ENCODE results near the gene ATP6V1C2.

- TF ChIP-seq EZH2 (IDR thresholded peaks at IDR 0.05; ENCODE audit: low read depth, unreplicated experiment) (no peak), ETS1 (IDR thresholded peaks at IDR 0.05) (no peak), CTCF (conservative IDR thresholded peaks at IDR 0.05; ENCODE audit: low read depth in 2 of 2) (peak; percentile 72 to 75), NANOG (IDR thresholded peaks at IDR 0.05; ENCODE audit: borderline replicate concordance) (no peak), POLR2AphosphoS5 (IDR thresholded peaks at IDR 0.05; ENCODE audit: low read depth) (no peak), REST (IDR thresholded peaks at IDR 0.05; ENCODE audit: unreplicated experiment) (no peak), CREB1 (CRISPR knock-in tag; IDR thresholded peaks at IDR 0.05; ENCODE audit: low read depth) (no peak), EZH2phosphoT487 (IDR thresholded peaks at IDR 0.05; ENCODE audit: unreplicated experiment) (no peak), ZNF114 (CRISPR knock-in tag; IDR thresholded peaks at IDR 0.05) (no peak), STAT1 (IDR thresholded peaks at IDR 0.05; ENCODE audit: unreplicated experiment) (no peak), JUNB (IDR thresholded peaks at IDR 0.05; ENCODE audit: unreplicated experiment) (no peak), ZNF331 (CRISPR knock-in tag; IDR thresholded peaks at IDR 0.05; ENCODE audit: low read depth) (no peak)
- TF ChIP-seq, protein P1, sequence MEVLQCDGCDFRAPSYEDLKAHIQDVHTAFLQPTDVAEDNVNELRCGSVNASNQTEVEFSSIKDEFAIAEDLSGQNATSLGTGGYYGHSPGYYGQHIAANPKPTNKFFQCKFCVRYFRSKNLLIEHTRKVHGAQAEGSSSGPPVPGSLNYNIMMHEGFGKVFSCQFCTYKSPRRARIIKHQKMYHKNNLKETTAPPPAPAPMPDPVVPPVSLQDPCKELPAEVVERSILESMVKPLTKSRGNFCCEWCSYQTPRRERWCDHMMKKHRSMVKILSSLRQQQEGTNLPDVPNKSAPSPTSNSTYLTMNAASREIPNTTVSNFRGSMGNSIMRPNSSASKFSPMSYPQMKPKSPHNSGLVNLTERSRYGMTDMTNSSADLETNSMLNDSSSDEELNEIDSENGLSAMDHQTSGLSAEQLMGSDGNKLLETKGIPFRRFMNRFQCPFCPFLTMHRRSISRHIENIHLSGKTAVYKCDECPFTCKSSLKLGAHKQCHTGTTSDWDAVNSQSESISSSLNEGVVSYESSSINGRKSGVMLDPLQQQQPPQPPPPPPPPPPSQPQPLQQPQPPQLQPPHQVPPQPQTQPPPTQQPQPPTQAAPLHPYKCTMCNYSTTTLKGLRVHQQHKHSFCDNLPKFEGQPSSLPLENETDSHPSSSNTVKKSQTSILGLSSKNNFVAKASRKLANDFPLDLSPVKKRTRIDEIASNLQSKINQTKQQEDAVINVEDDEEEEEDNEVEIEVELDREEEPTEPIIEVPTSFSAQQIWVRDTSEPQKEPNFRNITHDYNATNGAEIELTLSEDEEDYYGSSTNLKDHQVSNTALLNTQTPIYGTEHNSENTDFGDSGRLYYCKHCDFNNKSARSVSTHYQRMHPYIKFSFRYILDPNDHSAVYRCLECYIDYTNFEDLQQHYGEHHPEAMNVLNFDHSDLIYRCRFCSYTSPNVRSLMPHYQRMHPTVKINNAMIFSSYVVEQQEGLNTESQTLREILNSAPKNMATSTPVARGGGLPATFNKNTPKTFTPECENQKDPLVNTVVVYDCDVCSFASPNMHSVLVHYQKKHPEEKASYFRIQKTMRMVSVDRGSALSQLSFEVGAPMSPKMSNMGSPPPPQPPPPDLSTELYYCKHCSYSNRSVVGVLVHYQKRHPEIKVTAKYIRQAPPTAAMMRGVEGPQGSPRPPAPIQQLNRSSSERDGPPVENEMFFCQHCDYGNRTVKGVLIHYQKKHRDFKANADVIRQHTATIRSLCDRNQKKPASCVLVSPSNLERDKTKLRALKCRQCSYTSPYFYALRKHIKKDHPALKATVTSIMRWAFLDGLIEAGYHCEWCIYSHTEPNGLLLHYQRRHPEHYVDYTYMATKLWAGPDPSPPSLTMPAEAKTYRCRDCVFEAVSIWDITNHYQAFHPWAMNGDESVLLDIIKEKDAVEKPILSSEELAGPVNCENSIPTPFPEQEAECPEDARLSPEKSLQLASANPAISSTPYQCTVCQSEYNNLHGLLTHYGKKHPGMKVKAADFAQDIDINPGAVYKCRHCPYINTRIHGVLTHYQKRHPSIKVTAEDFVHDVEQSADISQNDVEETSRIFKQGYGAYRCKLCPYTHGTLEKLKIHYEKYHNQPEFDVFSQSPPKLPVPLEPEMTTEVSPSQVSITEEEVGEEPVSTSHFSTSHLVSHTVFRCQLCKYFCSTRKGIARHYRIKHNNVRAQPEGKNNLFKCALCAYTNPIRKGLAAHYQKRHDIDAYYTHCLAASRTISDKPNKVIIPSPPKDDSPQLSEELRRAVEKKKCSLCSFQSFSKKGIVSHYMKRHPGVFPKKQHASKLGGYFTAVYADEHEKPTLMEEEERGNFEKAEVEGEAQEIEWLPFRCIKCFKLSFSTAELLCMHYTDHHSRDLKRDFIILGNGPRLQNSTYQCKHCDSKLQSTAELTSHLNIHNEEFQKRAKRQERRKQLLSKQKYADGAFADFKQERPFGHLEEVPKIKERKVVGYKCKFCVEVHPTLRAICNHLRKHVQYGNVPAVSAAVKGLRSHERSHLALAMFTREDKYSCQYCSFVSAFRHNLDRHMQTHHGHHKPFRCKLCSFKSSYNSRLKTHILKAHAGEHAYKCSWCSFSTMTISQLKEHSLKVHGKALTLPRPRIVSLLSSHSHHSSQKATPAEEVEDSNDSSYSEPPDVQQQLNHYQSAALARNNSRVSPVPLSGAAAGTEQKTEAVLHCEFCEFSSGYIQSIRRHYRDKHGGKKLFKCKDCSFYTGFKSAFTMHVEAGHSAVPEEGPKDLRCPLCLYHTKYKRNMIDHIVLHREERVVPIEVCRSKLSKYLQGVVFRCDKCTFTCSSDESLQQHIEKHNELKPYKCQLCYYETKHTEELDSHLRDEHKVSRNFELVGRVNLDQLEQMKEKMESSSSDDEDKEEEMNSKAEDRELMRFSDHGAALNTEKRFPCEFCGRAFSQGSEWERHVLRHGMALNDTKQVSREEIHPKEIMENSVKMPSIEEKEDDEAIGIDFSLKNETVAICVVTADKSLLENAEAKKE (CRISPR knock-in tag; IDR thresholded peaks at IDR 0.05): no peak
These were observed 65.9 kb downstream of the ATP6V1C2 start for GRCh38 chr2:10787176-10787968.
